ENCODE data around the gene RCAN1.

DNA sequence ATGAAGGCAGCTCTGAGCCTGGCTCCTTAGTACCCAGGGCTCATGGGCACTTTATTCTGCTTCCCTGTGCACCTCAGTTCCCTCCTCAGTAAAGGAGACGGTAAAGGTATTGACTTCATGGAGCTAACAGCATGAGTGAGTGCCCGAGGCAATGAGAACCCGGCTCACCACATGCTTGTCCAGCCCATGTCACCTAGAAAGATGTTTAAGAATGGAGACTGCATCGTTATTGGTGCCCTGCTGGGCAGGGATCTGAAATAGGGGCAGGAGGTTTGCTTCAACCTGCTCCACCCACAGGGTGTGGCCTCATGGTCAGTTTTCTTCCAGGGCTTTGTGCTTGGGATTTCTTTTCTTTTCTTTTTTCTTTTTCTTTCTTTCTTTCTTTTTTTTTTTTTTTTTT, 95.9 kb downstream of the RCAN1 start:
- TF ChIP-seq POLR2AphosphoS5 (IDR thresholded peaks at IDR 0.05; ENCODE audit: low read depth, low read length) (no peak), TAF1 (IDR thresholded peaks at IDR 0.05; ENCODE audit: borderline replicate concordance, insufficient read depth, low read length) (no peak)
- TF ChIP-seq, protein P1, sequence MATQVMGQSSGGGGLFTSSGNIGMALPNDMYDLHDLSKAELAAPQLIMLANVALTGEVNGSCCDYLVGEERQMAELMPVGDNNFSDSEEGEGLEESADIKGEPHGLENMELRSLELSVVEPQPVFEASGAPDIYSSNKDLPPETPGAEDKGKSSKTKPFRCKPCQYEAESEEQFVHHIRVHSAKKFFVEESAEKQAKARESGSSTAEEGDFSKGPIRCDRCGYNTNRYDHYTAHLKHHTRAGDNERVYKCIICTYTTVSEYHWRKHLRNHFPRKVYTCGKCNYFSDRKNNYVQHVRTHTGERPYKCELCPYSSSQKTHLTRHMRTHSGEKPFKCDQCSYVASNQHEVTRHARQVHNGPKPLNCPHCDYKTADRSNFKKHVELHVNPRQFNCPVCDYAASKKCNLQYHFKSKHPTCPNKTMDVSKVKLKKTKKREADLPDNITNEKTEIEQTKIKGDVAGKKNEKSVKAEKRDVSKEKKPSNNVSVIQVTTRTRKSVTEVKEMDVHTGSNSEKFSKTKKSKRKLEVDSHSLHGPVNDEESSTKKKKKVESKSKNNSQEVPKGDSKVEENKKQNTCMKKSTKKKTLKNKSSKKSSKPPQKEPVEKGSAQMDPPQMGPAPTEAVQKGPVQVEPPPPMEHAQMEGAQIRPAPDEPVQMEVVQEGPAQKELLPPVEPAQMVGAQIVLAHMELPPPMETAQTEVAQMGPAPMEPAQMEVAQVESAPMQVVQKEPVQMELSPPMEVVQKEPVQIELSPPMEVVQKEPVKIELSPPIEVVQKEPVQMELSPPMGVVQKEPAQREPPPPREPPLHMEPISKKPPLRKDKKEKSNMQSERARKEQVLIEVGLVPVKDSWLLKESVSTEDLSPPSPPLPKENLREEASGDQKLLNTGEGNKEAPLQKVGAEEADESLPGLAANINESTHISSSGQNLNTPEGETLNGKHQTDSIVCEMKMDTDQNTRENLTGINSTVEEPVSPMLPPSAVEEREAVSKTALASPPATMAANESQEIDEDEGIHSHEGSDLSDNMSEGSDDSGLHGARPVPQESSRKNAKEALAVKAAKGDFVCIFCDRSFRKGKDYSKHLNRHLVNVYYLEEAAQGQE (IDR thresholded peaks at IDR 0.05; ENCODE audit: insufficient read depth in 1 of 2, low read depth in 2 of 2, low read length in 2 of 2): no peak
